ENCODE results near the gene FLOT1. TPM values are rescaled to one million over a fixed set of nuclear protein-coding genes. Genes with fewer than 3 reads are reported as not detected.
A peak's percentile ranks its signal among the peaks of the same experiment; 100 is the strongest.

Gene FLOT1
- total and polyA plus RNA-seq, 2 of the 13 experiments (the other 11 are each of a cell fraction or from before 2014, with no cell fraction given), result 82.3 to 130 TPM

- TF ChIP-seq CREBL2 (CRISPR knock-in tag; IDR thresholded peaks at IDR 0.05; ENCODE audit: borderline replicate concordance), result no peak
- TF ChIP-seq ZNF354B (CRISPR knock-in tag; IDR thresholded peaks at IDR 0.05), result no peak
- TF ChIP-seq CTCF (CRISPR knock-in tag; IDR thresholded peaks at IDR 0.05), result no peak; the same call in 1 of the 2 replicates
- TF ChIP-seq ZNF292 (CRISPR knock-in tag; IDR thresholded peaks at IDR 0.05; ENCODE audit: borderline replicate concordance, low read depth), result peak; percentile 91; the same call in 1 of the 2 replicates
- TF ChIP-seq ZNF691 (CRISPR knock-in tag; IDR thresholded peaks at IDR 0.05; ENCODE audit: borderline replicate concordance, low read depth), result peak; percentile 90; the same call in 1 of the 2 replicates
- peak; percentile 88 for TF ChIP-seq KAT8 (CRISPR knock-in tag; IDR thresholded peaks at IDR 0.05)
- TF ChIP-seq KDM2A (CRISPR knock-in tag; IDR thresholded peaks at IDR 0.05; ENCODE audit: borderline replicate concordance, low read depth), result peak; percentile 80
- TF ChIP-seq TGIF2 (CRISPR knock-in tag; IDR thresholded peaks at IDR 0.05), result no peak
- no peak for TF ChIP-seq ZNF672 (CRISPR knock-in tag; IDR thresholded peaks at IDR 0.05)
- TF ChIP-seq MED8 (CRISPR knock-in tag; IDR thresholded peaks at IDR 0.05; ENCODE audit: insufficient replicate concordance), result peak; percentile 86
- TF ChIP-seq ZNF629 (CRISPR knock-in tag; conservative IDR thresholded peaks at IDR 0.05), result no peak; the same call in 1 of the 2 replicates
- peak; percentile 81 for TF ChIP-seq ZNF574 (CRISPR knock-in tag; IDR thresholded peaks at IDR 0.05)
- TF ChIP-seq ZNF432 (CRISPR knock-in tag; IDR thresholded peaks at IDR 0.05; ENCODE audit: borderline replicate concordance), result no peak
- peak; percentile 39 for TF ChIP-seq CEBPG (CRISPR knock-in tag; IDR thresholded peaks at IDR 0.05)
- TF ChIP-seq E2F2 (CRISPR knock-in tag; IDR thresholded peaks at IDR 0.05; ENCODE audit: borderline replicate concordance), result 0 out of 2 replicates have a peak, but pooled peaks have one; percentile 20
- no peak for TF ChIP-seq ZFAT (CRISPR knock-in tag; conservative IDR thresholded peaks at IDR 0.05)
- peak; percentile 90 for TF ChIP-seq RXRA (CRISPR knock-in tag; IDR thresholded peaks at IDR 0.05)
- peak; percentile 65; the same call in 1 of the 2 replicates for TF ChIP-seq MIER3 (CRISPR knock-in tag; IDR thresholded peaks at IDR 0.05; ENCODE audit: borderline replicate concordance)
- no peak for TF ChIP-seq DZIP1 (CRISPR knock-in tag; IDR thresholded peaks at IDR 0.05)
Observed at GRCh38 chr6:30769088-30769852, 26.8 kb upstream of the FLOT1 start (continued).
